Measurements from ENCODE around the gene ETV4. TPM values are rescaled to one million over a fixed set of nuclear protein-coding genes. Genes with fewer than 3 reads are reported as not detected.

Gene ETV4
- total RNA-seq, 1 experiment from 2014 or later, result 55.5 TPM

- H3K9me3 ChIP-seq (ENCODE audit: low read length), result no peaks in the 10 kb centered on the region
- H3K36me3 ChIP-seq (ENCODE audit: insufficient read depth, low read length), result no peaks in the 10 kb centered on the region
- H3K27me3 ChIP-seq (ENCODE audit: low read length), result no peaks in the 10 kb centered on the region
- DNase-seq, result peak; percentile 82
- no peaks in the 10 kb centered on the region for H3K9me2 ChIP-seq (replicated peaks; ENCODE audit: insufficient read depth, low read length)
- H3K27ac ChIP-seq (ENCODE audit: low read length), result no peak overlapping the region
- H3K9ac ChIP-seq (ENCODE audit: low read length), result no peak overlapping the region
- H3K4me2 ChIP-seq (ENCODE audit: low read depth, low read length, poor library complexity, severe bottlenecking), result no peak overlapping the region
- no peaks in the 10 kb centered on the region for H3K4me1 ChIP-seq (ENCODE audit: low read length)
- no peaks in the 10 kb centered on the region for H4K20me1 ChIP-seq (ENCODE audit: insufficient read depth, low read depth, low read length)
- no peak overlapping the region for H3K4me3 ChIP-seq (ENCODE audit: low read length)
- H3K79me2 ChIP-seq (ENCODE audit: low read length), result no peaks in the 10 kb centered on the region
- no peak overlapping the region for H2AFZ ChIP-seq (ENCODE audit: low read length)
These were observed 30.6 kb upstream of the ETV4 start for GRCh38 chr17:43576563-43577229.

- Histone ChIP-seq H3K4me2 (ENCODE audit: low read depth, low read length, poor library complexity, severe bottlenecking) (no peak overlapping the region), H2AFZ (ENCODE audit: low read length) (no peak overlapping the region), H3K27ac (ENCODE audit: low read length) (no peak overlapping the region)
These were observed 28.9 kb upstream of the ETV4 start for GRCh38 chr17:43574896-43575525.

GRCh38 chr17:43574348-43574747 lies 28.2 kb upstream of the ETV4 start:
- no peak overlapping the region for H3K4me2 ChIP-seq (ENCODE audit: low read depth, low read length, poor library complexity, severe bottlenecking)
- H3K4me1 ChIP-seq (ENCODE audit: low read length), result no peaks in the 10 kb centered on the region
- no peak overlapping the region for H2AFZ ChIP-seq (ENCODE audit: low read length)
- no peak overlapping the region for H3K4me3 ChIP-seq (ENCODE audit: low read length)
- H3K9ac ChIP-seq (ENCODE audit: low read length), result no peak overlapping the region
- no peaks in the 10 kb centered on the region for H3K27me3 ChIP-seq (ENCODE audit: low read length)
- no peaks in the 10 kb centered on the region for H3K9me2 ChIP-seq (replicated peaks; ENCODE audit: insufficient read depth, low read length)
- no peaks in the 10 kb centered on the region for H3K79me2 ChIP-seq (ENCODE audit: low read length)
- no peak overlapping the region for H3K27ac ChIP-seq (ENCODE audit: low read length)
- no peak for DNase-seq
- no peaks in the 10 kb centered on the region for H3K36me3 ChIP-seq (ENCODE audit: insufficient read depth, low read length)
- H3K9me3 ChIP-seq (ENCODE audit: low read length), result no peaks in the 10 kb centered on the region
- H4K20me1 ChIP-seq (ENCODE audit: insufficient read depth, low read depth, low read length), result no peaks in the 10 kb centered on the region

More at GRCh38 chr17:43574896-43575525, 28.9 kb upstream of the ETV4 start:
- no peaks in the 10 kb centered on the region for H3K36me3 ChIP-seq (ENCODE audit: insufficient read depth, low read length)
- H4K20me1 ChIP-seq (ENCODE audit: insufficient read depth, low read depth, low read length), result no peaks in the 10 kb centered on the region
- no peaks in the 10 kb centered on the region for H3K79me2 ChIP-seq (ENCODE audit: low read length)
- H3K9me3 ChIP-seq (ENCODE audit: low read length), result no peaks in the 10 kb centered on the region
- no peaks in the 10 kb centered on the region for H3K4me1 ChIP-seq (ENCODE audit: low read length)
- no peak overlapping the region for H3K9ac ChIP-seq (ENCODE audit: low read length)
- H3K27me3 ChIP-seq (ENCODE audit: low read length), result no peaks in the 10 kb centered on the region
- H3K9me2 ChIP-seq (replicated peaks; ENCODE audit: insufficient read depth, low read length), result no peaks in the 10 kb centered on the region
- no peak overlapping the region for H3K4me3 ChIP-seq (ENCODE audit: low read length)
- no peak for DNase-seq

GRCh38 chr17:43573579-43574321 lies 27.6 kb upstream of the ETV4 start:
- no peak for DNase-seq
- Histone ChIP-seq H3K9me3 (ENCODE audit: low read length) (no peaks in the 10 kb centered on the region), H2AFZ (ENCODE audit: low read length) (no peak overlapping the region), H3K4me2 (ENCODE audit: low read depth, low read length, poor library complexity, severe bottlenecking) (no peak overlapping the region), H3K4me3 (ENCODE audit: low read length) (no peak overlapping the region), H3K27ac (ENCODE audit: low read length) (no peak overlapping the region), H4K20me1 (ENCODE audit: insufficient read depth, low read depth, low read length) (no peaks in the 10 kb centered on the region), H3K9ac (ENCODE audit: low read length) (no peak overlapping the region), H3K9me2 (replicated peaks; ENCODE audit: insufficient read depth, low read length) (no peaks in the 10 kb centered on the region), H3K79me2 (ENCODE audit: low read length) (no peaks in the 10 kb centered on the region), H3K36me3 (ENCODE audit: insufficient read depth, low read length) (no peaks in the 10 kb centered on the region), H3K27me3 (ENCODE audit: low read length) (no peaks in the 10 kb centered on the region), H3K4me1 (ENCODE audit: low read length) (no peaks in the 10 kb centered on the region)

GRCh38 chr17:43572368-43572980 lies 26.3 kb upstream of the ETV4 start:
- Histone ChIP-seq H3K27ac (ENCODE audit: low read length) (no peak overlapping the region), H3K9me2 (replicated peaks; ENCODE audit: insufficient read depth, low read length) (no peaks in the 10 kb centered on the region), H3K9ac (ENCODE audit: low read length) (no peak overlapping the region), H3K36me3 (ENCODE audit: insufficient read depth, low read length) (no peaks in the 10 kb centered on the region), H3K9me3 (ENCODE audit: low read length) (no peaks in the 10 kb centered on the region), H3K4me3 (ENCODE audit: low read length) (no peak overlapping the region), H4K20me1 (ENCODE audit: insufficient read depth, low read depth, low read length) (no peaks in the 10 kb centered on the region), H3K79me2 (ENCODE audit: low read length) (no peaks in the 10 kb centered on the region), H2AFZ (ENCODE audit: low read length) (no peak overlapping the region), H3K4me2 (ENCODE audit: low read depth, low read length, poor library complexity, severe bottlenecking) (no peak overlapping the region), H3K4me1 (ENCODE audit: low read length) (no peaks in the 10 kb centered on the region), H3K27me3 (ENCODE audit: low read length) (no peaks in the 10 kb centered on the region)
- no peak for DNase-seq

GRCh38 chr17:43570518-43570928 lies 24.4 kb upstream of the ETV4 start:
- no peaks in the 10 kb centered on the region for H4K20me1 ChIP-seq (ENCODE audit: insufficient read depth, low read depth, low read length)
- H3K79me2 ChIP-seq (ENCODE audit: low read length), result no peaks in the 10 kb centered on the region
- H3K4me3 ChIP-seq (ENCODE audit: low read length), result no peak overlapping the region
- H3K9me3 ChIP-seq (ENCODE audit: low read length), result no peaks in the 10 kb centered on the region
- H3K9ac ChIP-seq (ENCODE audit: low read length), result no peak overlapping the region
- H3K4me1 ChIP-seq (ENCODE audit: low read length), result no peaks in the 10 kb centered on the region
- H2AFZ ChIP-seq (ENCODE audit: low read length), result no peak overlapping the region
- no peaks in the 10 kb centered on the region for H3K27me3 ChIP-seq (ENCODE audit: low read length)
- no peak for DNase-seq
- no peak overlapping the region for H3K4me2 ChIP-seq (ENCODE audit: low read depth, low read length, poor library complexity, severe bottlenecking)
- no peaks in the 10 kb centered on the region for H3K36me3 ChIP-seq (ENCODE audit: insufficient read depth, low read length)
- H3K27ac ChIP-seq (ENCODE audit: low read length), result no peak overlapping the region
- no peaks in the 10 kb centered on the region for H3K9me2 ChIP-seq (replicated peaks; ENCODE audit: insufficient read depth, low read length)

- Histone ChIP-seq H3K9ac (ENCODE audit: low read length) (no peak overlapping the region), H3K27ac (ENCODE audit: low read length) (no peak overlapping the region), H4K20me1 (ENCODE audit: insufficient read depth, low read depth, low read length) (no peaks in the 10 kb centered on the region), H3K9me2 (replicated peaks; ENCODE audit: insufficient read depth, low read length) (no peaks in the 10 kb centered on the region), H3K79me2 (ENCODE audit: low read length) (no peaks in the 10 kb centered on the region), H2AFZ (ENCODE audit: low read length) (no peak overlapping the region), H3K27me3 (ENCODE audit: low read length) (no peaks in the 10 kb centered on the region), H3K9me3 (ENCODE audit: low read length) (no peaks in the 10 kb centered on the region), H3K4me3 (ENCODE audit: low read length) (no peak overlapping the region), H3K4me1 (ENCODE audit: low read length) (no peaks in the 10 kb centered on the region), H3K36me3 (ENCODE audit: insufficient read depth, low read length) (no peaks in the 10 kb centered on the region), H3K4me2 (ENCODE audit: low read depth, low read length, poor library complexity, severe bottlenecking) (no peak overlapping the region)
- peak; percentile 12 for DNase-seq
These were observed 22.5 kb upstream of the ETV4 start for GRCh38 chr17:43568506-43569082.
